HepG2 (cell line): ENCODE measurements around the gene NSFL1C. TPM values are rescaled to one million over a fixed set of nuclear protein-coding genes. Genes with fewer than 3 reads are reported as not detected.
A peak's percentile ranks its signal among the peaks of the same experiment; 100 is the strongest.

Experiments
- ATF7 ChIP-seq, 2 experiments: fragments of 450-650 bp in 1 of 2; sonication (generic) in 1 of 2; formaldehyde crosslinking in 1 of 2; IDR thresholded peaks; 2 replicates each; pipeline versions ENCODE4 v1.4.0 to v1.6.1; 2016 to 2020; ENCODE audit warnings: antibody characterized with exemption in 1 of 2, mild to moderate bottlenecking in 1 of 2, missing genetic modification reagents in 1 of 2
- BCL3 ChIP-seq: sonication (generic); formaldehyde crosslinking; IDR thresholded peaks from 2 replicates; pipeline ENCODE4 v1.5.1; 2020; ENCODE audit warnings: mild to moderate bottlenecking, missing genetic modification reagents, moderate library complexity
- BORCS8-MEF2B ChIP-seq: sonication (generic); formaldehyde crosslinking; IDR thresholded peaks from 2 replicates; pipeline ENCODE4 v1.8.0; 2022; ENCODE audit warnings: mild to moderate bottlenecking, missing genetic modification reagents
- ELF1 ChIP-seq: sonication (generic); formaldehyde crosslinking; IDR thresholded peaks from 2 replicates; pipeline ENCODE4 v1.4.0; 2020; ENCODE audit warnings: missing genetic modification reagents
- FOXO4 ChIP-seq: sonication (generic); formaldehyde crosslinking; conservative IDR thresholded peaks from 2 replicates; pipeline ENCODE4 v1.8.1; 2023; ENCODE audit warnings: missing genetic modification reagents
- FOXP4 ChIP-seq: sonication (generic); formaldehyde crosslinking; IDR thresholded peaks from 2 replicates; pipeline ENCODE4 v1.4.0; 2020; ENCODE audit warnings: missing genetic modification reagents
- MAFF ChIP-seq: IDR thresholded peaks from 2 replicates; pipeline ENCODE4 v1.6.1; 2011; ENCODE audit warnings: low read depth, low read length, improper control_type of control experiment
- MED8 ChIP-seq: sonication (generic); formaldehyde crosslinking; IDR thresholded peaks from 2 replicates; pipeline ENCODE4 v1.8.1; 2023; ENCODE audit warnings: mild to moderate bottlenecking, missing genetic modification reagents; ENCODE audit not compliant: insufficient replicate concordance
- MYPOP ChIP-seq: sonication (generic); formaldehyde crosslinking; IDR thresholded peaks from 2 replicates; pipeline ENCODE4 v1.8.1; 2023; ENCODE audit warnings: mild to moderate bottlenecking, moderate library complexity, missing genetic modification reagents
- NFIC ChIP-seq: IDR thresholded peaks from 2 replicates; pipeline ENCODE4 v1.6.1; 2012; ENCODE audit warnings: mild to moderate bottlenecking, low read length, inconsistent platforms
- PLSCR1 ChIP-seq: sonication (generic); formaldehyde crosslinking; IDR thresholded peaks from 2 replicates; pipeline ENCODE4 v1.5.0; 2020; ENCODE audit warnings: missing genetic modification reagents, mild to moderate bottlenecking, borderline replicate concordance
- SAP130 ChIP-seq: IDR thresholded peaks from 2 replicates; pipeline ENCODE4 v1.6.1; 2016; ENCODE audit warnings: low read depth
- TRAFD1 ChIP-seq: sonication (generic); formaldehyde crosslinking; IDR thresholded peaks from 2 replicates; pipeline ENCODE4 v1.5.1; 2020; ENCODE audit warnings: missing genetic modification reagents, mild to moderate bottlenecking, borderline replicate concordance
- ZBTB1 ChIP-seq: sonication (generic); formaldehyde crosslinking; IDR thresholded peaks from 2 replicates; pipeline ENCODE4 v1.4.0; 2020; ENCODE audit warnings: missing genetic modification reagents, borderline replicate concordance
- ZNF12 ChIP-seq: sonication (generic); formaldehyde crosslinking; IDR thresholded peaks from 2 replicates; pipeline ENCODE4 v1.5.0; 2020; ENCODE audit warnings: missing genetic modification reagents
- ZNF20 ChIP-seq: sonication (generic); formaldehyde crosslinking; IDR thresholded peaks from 2 replicates; pipeline ENCODE4 v1.4.0; 2020; ENCODE audit warnings: mild to moderate bottlenecking, moderate library complexity, missing genetic modification reagents
- ZNF317 ChIP-seq: sonication (generic); formaldehyde crosslinking; IDR thresholded peaks from 2 replicates; pipeline ENCODE4 v1.5.0; 2020; ENCODE audit warnings: mild to moderate bottlenecking, missing genetic modification reagents
- ZNF484 ChIP-seq: sonication (generic); formaldehyde crosslinking; IDR thresholded peaks from 2 replicates; pipeline ENCODE4 v1.5.1; 2020; ENCODE audit warnings: mild to moderate bottlenecking, low read depth, missing genetic modification reagents, borderline replicate concordance
- ZNF605 ChIP-seq: sonication (generic); formaldehyde crosslinking; IDR thresholded peaks from 2 replicates; pipeline ENCODE4 v1.8.0; 2022; ENCODE audit warnings: mild to moderate bottlenecking, missing genetic modification reagents
- ZNF644 ChIP-seq: IDR thresholded peaks from 2 replicates; pipeline ENCODE4 v1.6.1; 2016; ENCODE audit warnings: low read depth
- ZNF773 ChIP-seq: sonication (generic); formaldehyde crosslinking; IDR thresholded peaks from 2 replicates; pipeline ENCODE4 v1.4.0; 2020; ENCODE audit warnings: missing genetic modification reagents, borderline replicate concordance
- polyA plus RNA-seq, 8 experiments: library from polyadenylated mRNA; depleted of rRNA in 3 of 8; stranded (reverse) in 7 of 8; unstranded in 1 of 8; fragments of >200 nt; fragmentation: Illumina TruSeq in 4 of 8; extraction: Trizol in 4 of 8; gene quantifications; 2 replicates each; pipeline versions ENCODE4 v1.2.1 to v1.2.3, GENCODE V29; 2011 to 2016; ENCODE audit warnings: low read depth in 4 of 8, missing spikeins in 1 of 8, mixed read lengths in 1 of 8; ENCODE audit not compliant: insufficient read depth in 1 of 8
- total RNA-seq, 5 experiments: library from RNA; depleted of rRNA; stranded (reverse); fragments of >200 nt; fragmentation: Illumina TruSeq; extraction: Trizol; gene quantifications; 2 replicates each; pipeline ENCODE4 v1.2.3, GENCODE V29; 2016; ENCODE audit warnings: low read depth in 1 of 5

NSFL1C gene
- total and polyA plus RNA-seq, 2 of the 13 experiments (the other 11 are each of a cell fraction or from before 2014, with no cell fraction given) = 22.9 to 62.7 TPM

- TF ChIP-seq ZBTB1 (no peak), FOXO4 (no peak), ATF7 (IDR thresholded peaks at IDR 0.05) (no peak), ATF7 (CRISPR knock-in tag; IDR thresholded peaks at IDR 0.05) (no peak), ZNF12 (peak; percentile 67; the same call in 1 of the 2 replicates), ELF1 (CRISPR knock-in tag) (peak; percentile 49; the same call in 1 of the 2 replicates), MAFF (peak; percentile 67), BCL3 (CRISPR knock-in tag) (peak; percentile 55; the same call in 1 of the 2 replicates), ZNF317 (CRISPR knock-in tag) (no peak), BORCS8-MEF2B (CRISPR knock-in tag) (0 out of 2 replicates have a peak, but pooled peaks have one; percentile 62), MED8 (CRISPR knock-in tag) (no peak), ZNF773 (CRISPR knock-in tag) (no peak), SAP130 (peak; percentile 94), FOXP4 (peak; percentile 45; the same call in 1 of the 2 replicates), ZNF484 (no peak), ZNF644 (CRISPR knock-in tag) (peak; percentile 89), TRAFD1 (CRISPR knock-in tag) (no peak), ZNF605 (CRISPR knock-in tag) (peak; percentile 87; the same call in 1 of the 2 replicates), PLSCR1 (CRISPR knock-in tag) (no peak), NFIC (no peak), ZNF20 (CRISPR knock-in tag) (no peak), MYPOP (CRISPR knock-in tag) (peak; percentile 77)
These were observed 3.4 kb upstream of the NSFL1C start (continued) for GRCh38 chr20:1469925-1470571.
